SU-DHL-6 (cell line): ENCODE data around the gene ABCB8.

Source experiments
- EZH2phosphoT487 ChIP-seq: fragments of 200-600 bp; sonication (generic), shearing (Covaris generic); conservative IDR thresholded peaks from 2 replicates; pipeline ENCODE4 v1.6.1; 2018; ENCODE audit warnings: mild to moderate bottlenecking, antibody characterized with exemption, low read length, moderate library complexity, mixed read lengths
- TF ChIP-seq, protein P1 (sequence below): fragments of 200-600 bp; sonication (generic); IDR thresholded peaks from one replicate; pipeline ENCODE4 v1.5.1; 2017; ENCODE audit warnings: antibody characterized with exemption, mild to moderate bottlenecking, low read length, moderate library complexity; ENCODE audit not compliant: insufficient read depth, poor library complexity, severe bottlenecking

DNA sequence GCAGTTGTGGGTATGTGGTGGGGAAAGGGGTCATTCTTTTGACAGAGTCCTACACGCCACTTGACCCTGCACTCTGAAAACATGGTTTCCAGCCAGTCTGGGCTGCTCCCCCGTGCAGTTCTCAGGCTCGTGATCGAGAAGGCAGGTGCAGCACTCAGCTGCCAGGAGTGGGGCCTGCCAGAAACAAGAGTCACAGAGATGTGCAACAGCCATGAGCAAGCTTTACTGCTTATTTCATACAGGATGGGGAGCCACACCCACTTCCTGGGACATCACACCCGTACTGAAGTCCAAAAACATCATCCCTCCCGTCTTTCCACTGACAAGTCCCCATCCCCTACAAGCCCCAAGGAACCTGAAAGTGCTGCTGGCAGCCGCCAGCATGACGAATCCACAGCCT lies 13.3 kb upstream of the ABCB8 start:
- TF ChIP-seq, protein P1, sequence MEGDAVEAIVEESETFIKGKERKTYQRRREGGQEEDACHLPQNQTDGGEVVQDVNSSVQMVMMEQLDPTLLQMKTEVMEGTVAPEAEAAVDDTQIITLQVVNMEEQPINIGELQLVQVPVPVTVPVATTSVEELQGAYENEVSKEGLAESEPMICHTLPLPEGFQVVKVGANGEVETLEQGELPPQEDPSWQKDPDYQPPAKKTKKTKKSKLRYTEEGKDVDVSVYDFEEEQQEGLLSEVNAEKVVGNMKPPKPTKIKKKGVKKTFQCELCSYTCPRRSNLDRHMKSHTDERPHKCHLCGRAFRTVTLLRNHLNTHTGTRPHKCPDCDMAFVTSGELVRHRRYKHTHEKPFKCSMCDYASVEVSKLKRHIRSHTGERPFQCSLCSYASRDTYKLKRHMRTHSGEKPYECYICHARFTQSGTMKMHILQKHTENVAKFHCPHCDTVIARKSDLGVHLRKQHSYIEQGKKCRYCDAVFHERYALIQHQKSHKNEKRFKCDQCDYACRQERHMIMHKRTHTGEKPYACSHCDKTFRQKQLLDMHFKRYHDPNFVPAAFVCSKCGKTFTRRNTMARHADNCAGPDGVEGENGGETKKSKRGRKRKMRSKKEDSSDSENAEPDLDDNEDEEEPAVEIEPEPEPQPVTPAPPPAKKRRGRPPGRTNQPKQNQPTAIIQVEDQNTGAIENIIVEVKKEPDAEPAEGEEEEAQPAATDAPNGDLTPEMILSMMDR = no peak
- TF ChIP-seq EZH2phosphoT487 = no peak
